Astrocyte of the hippocampus (primary cell): ENCODE measurements around the gene TKFC.
A peak's percentile ranks its signal among the peaks of the same experiment; 100 is the strongest.
"Not testable (repeated sequence)": the region's sequence is repeated elsewhere in the genome, so short reads cannot be mapped to it uniquely, and the experiment has no call there.

Source experiments
- DNase-seq: peaks from one replicate; pipeline ENCODE4 v3.0.0; 2011; ENCODE audit warnings: low read depth, low spot score

The TKFC gene

GRCh38 chr11:61369372-61370348 lies 36.6 kb downstream of the TKFC start:
- peak; percentile 68 for DNase-seq

- DNase-seq: no peak
Measured at GRCh38 chr11:61370349-61371005, 37.4 kb downstream of the TKFC start.

- no peak for DNase-seq
Measured at GRCh38 chr11:61372659-61373420, 39.8 kb downstream of the TKFC start.

GRCh38 chr11:61375761-61376108 lies 42.7 kb downstream of the TKFC start:
- DNase-seq: peak; percentile 48

GRCh38 chr11:61377461-61378160 lies 44.6 kb downstream of the TKFC start:
- DNase-seq: peak; percentile 77

- DNase-seq: peak; percentile 84
Measured at GRCh38 chr11:61378713-61379313, 45.8 kb downstream of the TKFC start.

GRCh38 chr11:61380884-61381283 lies 47.9 kb downstream of the TKFC start:
- DNase-seq: no peak

- not testable (repeated sequence) for DNase-seq
Measured at GRCh38 chr11:61383859-61384258, 50.8 kb downstream of the TKFC start.

GRCh38 chr11:61384271-61385242 lies 51.5 kb downstream of the TKFC start:
- no peak for DNase-seq

- DNase-seq: no peak
Measured at GRCh38 chr11:61390161-61390560, 57.1 kb downstream of the TKFC start.

GRCh38 chr11:61392981-61393595 lies 60.1 kb downstream of the TKFC start:
- DNase-seq: peak; percentile 47
